ENCODE results near the gene C14orf180.

GRCh38 chr14:104634886-104635570 is 55.5 kb downstream of the C14orf180 start:
- TF ChIP-seq NRF1 (conservative IDR thresholded peaks at IDR 0.05; ENCODE audit: low read depth, low read length) (no peak), LARP7 (IDR thresholded peaks at IDR 0.05) (no peak), STAT1 (conservative IDR thresholded peaks at IDR 0.05) (no peak), JUND (IDR thresholded peaks at IDR 0.05; ENCODE audit: low read depth, low read length) (no peak), CTCF (IDR thresholded peaks at IDR 0.05 in 2 of 3, conservative IDR thresholded peaks at IDR 0.05 in 1 of 3; ENCODE audit: control insufficient read depth in 2 of 3, extremely low read depth in 1 of 3, insufficient read depth in 1 of 3, low read depth in 3 of 3, low read length in 3 of 3) (no peak), HDGF (IDR thresholded peaks at IDR 0.05) (no peak), CHD2 (IDR thresholded peaks at IDR 0.05; ENCODE audit: borderline replicate concordance, low read depth, low read length) (no peak), SREBF2 (IDR thresholded peaks at IDR 0.05; ENCODE audit: low read length) (no peak), EP300 (IDR thresholded peaks at IDR 0.05; ENCODE audit: borderline replicate concordance in 1 of 2, control insufficient read depth in 1 of 2, low read depth in 2 of 2, low read length in 2 of 2) (no peak), EZH2 (IDR thresholded peaks at IDR 0.05; ENCODE audit: borderline replicate concordance, control insufficient read depth, low read depth, low read length) (no peak)

Measured in GM12878 (cell line).